HG02981 (cell line): ENCODE measurements around the gene MOCOS.

ENCODE experiments used
- ATAC-seq: cut with Tn5 transposase; IDR thresholded peaks from one replicate; pipeline ENCODE4 v1.9.1; 2021; ENCODE audit warnings: mild to moderate bottlenecking, moderate library complexity; ENCODE audit not compliant: unreplicated experiment

MOCOS gene

GRCh38 chr18:36179562-36180355 is 7.5 kb upstream of the MOCOS start:
- ATAC-seq = no peak

- no peak for ATAC-seq
Observed at GRCh38 chr18:36181441-36181840, 5.9 kb upstream of the MOCOS start.

- no peak for ATAC-seq
Observed at GRCh38 chr18:36181898-36182506, 5.3 kb upstream of the MOCOS start.

GRCh38 chr18:36183033-36183432 is 4.3 kb upstream of the MOCOS start:
- no peak for ATAC-seq

GRCh38 chr18:36183987-36184386 is 3.3 kb upstream of the MOCOS start:
- no peak for ATAC-seq

GRCh38 chr18:36185157-36185556 is 2.1 kb upstream of the MOCOS start:
- peak; percentile 39 for ATAC-seq

GRCh38 chr18:36185901-36186460 is 1.3 kb upstream of the MOCOS start:
- no peak for ATAC-seq

- no peak for ATAC-seq
Observed at GRCh38 chr18:36186461-36187192, 670 bp upstream of the MOCOS start.

GRCh38 chr18:36187826-36188721 is 777 bp downstream of the MOCOS start:
- no peak for ATAC-seq

- no peak for ATAC-seq
Observed at GRCh38 chr18:36188916-36189315, 1.6 kb downstream of the MOCOS start.

GRCh38 chr18:36189486-36189885 is 2.2 kb downstream of the MOCOS start:
- ATAC-seq = no peak

GRCh38 chr18:36191286-36191685 is 4.0 kb downstream of the MOCOS start:
- no peak for ATAC-seq

- no peak for ATAC-seq
Observed at GRCh38 chr18:36191711-36192110, 4.4 kb downstream of the MOCOS start.

- no peak for ATAC-seq
Observed at GRCh38 chr18:36194600-36195315, 7.5 kb downstream of the MOCOS start.

- ATAC-seq = no peak
Observed at GRCh38 chr18:36195427-36196122, 8.3 kb downstream of the MOCOS start.

GRCh38 chr18:36196238-36196995 is 9.1 kb downstream of the MOCOS start:
- no peak for ATAC-seq

GRCh38 chr18:36197511-36198166 is 10.3 kb downstream of the MOCOS start:
- ATAC-seq = no peak

GRCh38 chr18:36199691-36200295 is 12.5 kb downstream of the MOCOS start:
- no peak for ATAC-seq
